HepG2 (cell line): Measurements from ENCODE around the gene RAC3. TPM values are rescaled to one million over a fixed set of nuclear protein-coding genes. Genes with fewer than 3 reads are reported as not detected.
A peak's percentile ranks its signal among the peaks of the same experiment; 100 is the strongest.

Experiments
- AGO2 ChIP-seq: fragments of 200-400 bp; formaldehyde crosslinking; optimal IDR thresholded peaks from 2 replicates; pipeline ENCODE3; 2017; ENCODE audit warnings: mild to moderate bottlenecking, low read depth, low read length, moderate library complexity
- HMG20A ChIP-seq: IDR thresholded peaks from 2 replicates; pipeline ENCODE4 v1.6.1; 2016; ENCODE audit warnings: borderline replicate concordance
- HNRNPL ChIP-seq: fragments of 200-400 bp; formaldehyde crosslinking; IDR thresholded peaks from 2 replicates; pipeline ENCODE4 v1.6.1; 2017; ENCODE audit warnings: mild to moderate bottlenecking, low read depth, low read length
- MAFK ChIP-seq, 2 experiments: IDR thresholded peaks in 1 of 2; conservative IDR thresholded peaks in 1 of 2; 2 replicates each; pipeline ENCODE4 v1.6.1; 2011; ENCODE audit warnings: improper control_type of control experiment in 2 of 2, low read length in 2 of 2
- NFIC ChIP-seq: IDR thresholded peaks from 2 replicates; pipeline ENCODE4 v1.6.1; 2012; ENCODE audit warnings: mild to moderate bottlenecking, low read length, inconsistent platforms
- PRPF4 ChIP-seq: fragments of 200-400 bp; formaldehyde crosslinking; IDR thresholded peaks from 2 replicates; pipeline ENCODE4 v1.6.1; 2016; ENCODE audit warnings: low read length, low read depth; ENCODE audit not compliant: poor library complexity, severe bottlenecking
- SMARCC2 ChIP-seq: fragments of 450-650 bp; IDR thresholded peaks from 2 replicates; pipeline ENCODE4 v1.6.1; 2017; ENCODE audit warnings: antibody characterized with exemption, mild to moderate bottlenecking
- ZNF317 ChIP-seq: sonication (generic); formaldehyde crosslinking; IDR thresholded peaks from 2 replicates; pipeline ENCODE4 v1.5.0; 2020; ENCODE audit warnings: mild to moderate bottlenecking, missing genetic modification reagents
- ZNF496 ChIP-seq: sonication (generic); formaldehyde crosslinking; IDR thresholded peaks from 2 replicates; pipeline ENCODE4 v1.8.1; 2023; ENCODE audit warnings: mild to moderate bottlenecking, moderate library complexity, missing genetic modification reagents; ENCODE audit not compliant: insufficient replicate concordance
- ZNF773 ChIP-seq: sonication (generic); formaldehyde crosslinking; IDR thresholded peaks from 2 replicates; pipeline ENCODE4 v1.4.0; 2020; ENCODE audit warnings: missing genetic modification reagents, borderline replicate concordance
- polyA plus RNA-seq, 8 experiments: library from polyadenylated mRNA; depleted of rRNA in 3 of 8; stranded (reverse) in 7 of 8; unstranded in 1 of 8; fragments of >200 nt; fragmentation: Illumina TruSeq in 4 of 8; extraction: Trizol in 4 of 8; gene quantifications; 2 replicates each; pipeline versions ENCODE4 v1.2.1 to v1.2.3, GENCODE V29; 2011 to 2016; ENCODE audit warnings: low read depth in 4 of 8, missing spikeins in 1 of 8, mixed read lengths in 1 of 8; ENCODE audit not compliant: insufficient read depth in 1 of 8
- total RNA-seq, 5 experiments: library from RNA; depleted of rRNA; stranded (reverse); fragments of >200 nt; fragmentation: Illumina TruSeq; extraction: Trizol; gene quantifications; 2 replicates each; pipeline ENCODE4 v1.2.3, GENCODE V29; 2016; ENCODE audit warnings: low read depth in 1 of 5
- TF ChIP-seq, protein P1 (sequence below): fragments of 450-650 bp; IDR thresholded peaks from 2 replicates; pipeline ENCODE4 v1.6.1; 2017; ENCODE audit warnings: mild to moderate bottlenecking
- TF ChIP-seq, protein P2 (sequence below): IDR thresholded peaks from 2 replicates; pipeline ENCODE4 v1.6.1; 2016; ENCODE audit warnings: low read depth

RAC3 gene
- total and polyA plus RNA-seq, 2 of the 13 experiments (the other 11 are each of a cell fraction or from before 2014, with no cell fraction given) = 10.5 to 21.3 TPM

DNA sequence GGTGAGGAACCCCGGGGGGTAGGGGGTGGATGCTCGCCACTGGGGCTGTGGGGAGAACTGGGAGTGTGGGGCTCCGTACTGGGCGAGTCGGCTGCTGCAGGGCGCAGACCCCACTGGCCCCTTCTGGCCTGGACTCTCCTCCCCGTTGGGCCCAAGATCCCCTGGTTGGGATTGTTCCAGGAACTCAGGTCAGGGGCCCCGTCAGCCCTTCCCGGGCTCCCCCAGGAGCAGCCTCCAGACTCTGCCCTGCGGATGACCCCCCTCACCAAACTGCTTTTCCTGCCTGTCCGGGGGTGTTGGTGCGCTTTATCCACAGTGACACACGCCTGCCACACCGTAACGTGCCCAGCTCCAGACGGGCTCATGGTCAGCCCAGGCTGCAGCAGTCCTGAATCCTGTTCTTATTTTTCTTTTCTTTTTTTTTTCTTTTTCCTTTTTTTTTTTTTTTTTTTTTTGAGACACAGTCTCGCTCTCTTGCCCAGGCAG, 29.9 kb upstream of the RAC3 start (continued):
- TF ChIP-seq HNRNPL (no peak), NFIC (no peak), ZNF496 (CRISPR knock-in tag) (no peak), HMG20A (no peak), ZNF773 (no peak), AGO2 (no peak), MAFK (conservative IDR thresholded peaks at IDR 0.05 in 1 of 2, IDR thresholded peaks at IDR 0.05 in 1 of 2; ENCODE audit: low read length in 2 of 2) (no peak), SMARCC2 (no peak), ZNF317 (CRISPR knock-in tag) (no peak), PRPF4 (peak; percentile 60)
- TF ChIP-seq, protein P1, sequence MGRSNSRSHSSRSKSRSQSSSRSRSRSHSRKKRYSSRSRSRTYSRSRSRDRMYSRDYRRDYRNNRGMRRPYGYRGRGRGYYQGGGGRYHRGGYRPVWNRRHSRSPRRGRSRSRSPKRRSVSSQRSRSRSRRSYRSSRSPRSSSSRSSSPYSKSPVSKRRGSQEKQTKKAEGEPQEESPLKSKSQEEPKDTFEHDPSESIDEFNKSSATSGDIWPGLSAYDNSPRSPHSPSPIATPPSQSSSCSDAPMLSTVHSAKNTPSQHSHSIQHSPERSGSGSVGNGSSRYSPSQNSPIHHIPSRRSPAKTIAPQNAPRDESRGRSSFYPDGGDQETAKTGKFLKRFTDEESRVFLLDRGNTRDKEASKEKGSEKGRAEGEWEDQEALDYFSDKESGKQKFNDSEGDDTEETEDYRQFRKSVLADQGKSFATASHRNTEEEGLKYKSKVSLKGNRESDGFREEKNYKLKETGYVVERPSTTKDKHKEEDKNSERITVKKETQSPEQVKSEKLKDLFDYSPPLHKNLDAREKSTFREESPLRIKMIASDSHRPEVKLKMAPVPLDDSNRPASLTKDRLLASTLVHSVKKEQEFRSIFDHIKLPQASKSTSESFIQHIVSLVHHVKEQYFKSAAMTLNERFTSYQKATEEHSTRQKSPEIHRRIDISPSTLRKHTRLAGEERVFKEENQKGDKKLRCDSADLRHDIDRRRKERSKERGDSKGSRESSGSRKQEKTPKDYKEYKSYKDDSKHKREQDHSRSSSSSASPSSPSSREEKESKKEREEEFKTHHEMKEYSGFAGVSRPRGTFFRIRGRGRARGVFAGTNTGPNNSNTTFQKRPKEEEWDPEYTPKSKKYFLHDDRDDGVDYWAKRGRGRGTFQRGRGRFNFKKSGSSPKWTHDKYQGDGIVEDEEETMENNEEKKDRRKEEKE = no peak
- TF ChIP-seq, protein P2, sequence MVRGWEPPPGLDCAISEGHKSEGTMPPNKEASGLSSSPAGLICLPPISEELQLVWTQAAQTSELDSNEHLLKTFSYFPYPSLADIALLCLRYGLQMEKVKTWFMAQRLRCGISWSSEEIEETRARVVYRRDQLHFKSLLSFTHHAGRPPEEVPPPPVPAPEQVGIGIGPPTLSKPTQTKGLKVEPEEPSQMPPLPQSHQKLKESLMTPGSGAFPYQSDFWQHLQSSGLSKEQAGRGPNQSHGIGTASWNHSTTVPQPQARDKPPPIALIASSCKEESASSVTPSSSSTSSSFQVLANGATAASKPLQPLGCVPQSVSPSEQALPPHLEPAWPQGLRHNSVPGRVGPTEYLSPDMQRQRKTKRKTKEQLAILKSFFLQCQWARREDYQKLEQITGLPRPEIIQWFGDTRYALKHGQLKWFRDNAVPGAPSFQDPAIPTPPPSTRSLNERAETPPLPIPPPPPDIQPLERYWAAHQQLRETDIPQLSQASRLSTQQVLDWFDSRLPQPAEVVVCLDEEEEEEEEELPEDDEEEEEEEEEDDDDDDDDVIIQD (CRISPR knock-in tag) = no peak
